Erythroblast (primary cell): Measurements from ENCODE around the gene CD300LF.

Experiments used
- GATA1 ChIP-seq: IDR thresholded peaks from 2 replicates; pipeline ENCODE4 v1.6.1; 2011; ENCODE audit warnings: low read depth, mild to moderate bottlenecking, control low read depth, low read length, moderate library complexity
- POLR2A ChIP-seq: IDR thresholded peaks from 2 replicates; pipeline ENCODE4 v1.6.1; 2011; ENCODE audit warnings: mild to moderate bottlenecking, low read length

DNA sequence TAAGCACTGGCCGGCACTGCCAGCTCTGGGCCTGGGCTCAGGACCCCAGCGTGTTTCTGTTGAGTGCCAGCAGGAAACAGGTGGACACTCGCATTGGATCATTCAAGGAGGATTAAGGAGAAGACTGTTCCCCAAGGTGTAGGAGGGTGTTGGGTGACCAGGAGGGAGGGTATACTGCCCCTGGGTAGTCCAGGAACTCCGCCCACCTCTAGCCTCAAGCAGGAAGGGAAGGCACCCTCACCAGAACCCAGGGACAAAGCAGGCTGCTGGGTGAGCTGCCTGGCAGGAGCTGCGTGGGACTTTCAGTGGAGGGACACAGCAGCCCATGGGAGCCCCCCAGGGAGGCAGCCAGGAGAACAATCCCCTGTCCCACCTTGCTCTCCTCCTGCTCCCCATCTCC is 16.6 kb upstream of the CD300LF start:
- TF ChIP-seq POLR2A = no peak
- TF ChIP-seq GATA1 = no peak
